Activated CD4-positive, alpha-beta T cell treated with anti-CD3 and anti-CD28 coated beads, Interleukin-2, Interleukin-6, amounts not matched to agents 100 ng/mL and 50 ng/mL, durations not matched to agents 16 hours and 8 hours (primary cell): ENCODE measurements around the gene GUCY1A1.

Source experiments
- DNase-seq: peaks from one replicate; pipeline ENCODE4 v3.0.0-alpha.2; 2020

Gene GUCY1A1

GRCh38 chr4:155742310-155743015 is 75.8 kb downstream of the GUCY1A1 start:
- DNase-seq, result no peak

- no peak for DNase-seq
Observed at GRCh38 chr4:155745984-155746383, 79.3 kb downstream of the GUCY1A1 start.

GRCh38 chr4:155748039-155748438 is 81.4 kb downstream of the GUCY1A1 start:
- DNase-seq, result no peak

- DNase-seq, result no peak
Observed at GRCh38 chr4:155749041-155749440, 82.4 kb downstream of the GUCY1A1 start.

GRCh38 chr4:155751569-155751968 is 84.9 kb downstream of the GUCY1A1 start:
- no peak for DNase-seq

GRCh38 chr4:155757745-155758265 is 91.2 kb downstream of the GUCY1A1 start:
- no peak for DNase-seq

- DNase-seq, result peak; percentile 78
Observed at GRCh38 chr4:155758481-155759371, 92.1 kb downstream of the GUCY1A1 start, which contains the start of gene GUCY1B1. GUCY1B1 (plus strand) TSS chr4:155759021; CDS start chr4:155759141, 120 bp downstream.

GRCh38 chr4:155759372-155760252 is 93.0 kb downstream of the GUCY1A1 start:
- DNase-seq, result no peak

GRCh38 chr4:155761047-155761446 is 94.4 kb downstream of the GUCY1A1 start:
- DNase-seq, result no peak

GRCh38 chr4:155761916-155762315 is 95.3 kb downstream of the GUCY1A1 start:
- no peak for DNase-seq

GRCh38 chr4:155762334-155762733 is 95.7 kb downstream of the GUCY1A1 start:
- DNase-seq, result no peak

- no peak for DNase-seq
Observed at GRCh38 chr4:155763551-155763950, 96.9 kb downstream of the GUCY1A1 start.

- no peak for DNase-seq
Observed at GRCh38 chr4:155765149-155765548, 98.5 kb downstream of the GUCY1A1 start.

GRCh38 chr4:155766622-155767021 is 100.0 kb downstream of the GUCY1A1 start:
- DNase-seq, result no peak

GRCh38 chr4:155768370-155768769 is 101.7 kb downstream of the GUCY1A1 start:
- DNase-seq, result no peak

GRCh38 chr4:155769090-155769489 is 102.4 kb downstream of the GUCY1A1 start:
- no peak for DNase-seq

- no peak for DNase-seq
Observed at GRCh38 chr4:155772459-155773195, 106.0 kb downstream of the GUCY1A1 start.

- no peak for DNase-seq
Observed at GRCh38 chr4:155773196-155773800, 106.7 kb downstream of the GUCY1A1 start.

- DNase-seq, result no peak
Observed at GRCh38 chr4:155774033-155774432, 107.4 kb downstream of the GUCY1A1 start.

- DNase-seq, result no peak
Observed at GRCh38 chr4:155777971-155778735, 111.5 kb downstream of the GUCY1A1 start.

GRCh38 chr4:155780775-155781174 is 114.1 kb downstream of the GUCY1A1 start:
- DNase-seq, result no peak
